Activated CD4-positive, alpha-beta T cell treated with anti-CD3 and anti-CD28 coated beads for 36 hours (primary cell): ENCODE data around the gene CERK. TPM values are rescaled to one million over a fixed set of nuclear protein-coding genes. Genes with fewer than 3 reads are reported as not detected.
A peak's percentile ranks its signal among the peaks of the same experiment; 100 is the strongest.

Experiments used
- ATAC-seq: fragments of 200-7000 bp; cut with Tn5 transposase; one replicate; pipeline ENCODE4 v1.10.0; 2021; ENCODE audit warnings: mild to moderate bottlenecking, moderate library complexity
- CTCF ChIA-PET: fragments of 350-600 bp; sonication (Branson Sonifier 250); formaldehyde crosslinking; loops from one replicate; lab custom pipeline; 2021; ENCODE audit warnings: antibody characterized with exemption; lab: Charles Lee
- POLR2A ChIA-PET: fragments of 350-600 bp; sonication (Branson Sonifier 250); formaldehyde crosslinking; loops from one replicate; lab custom pipeline; 2021; ENCODE audit warnings: antibody characterized with exemption, inconsistent platforms; lab: Charles Lee
- DNase-seq: peaks from one replicate; pipeline ENCODE4 v3.0.0-alpha.2; 2020
- H3K27ac Mint-ChIP-seq: one replicate; pipeline ENCODE4 v1.8.0; 2021; ENCODE audit warnings: mixed read lengths
- H3K27me3 Mint-ChIP-seq: one replicate; pipeline ENCODE4 v1.8.0; 2021; ENCODE audit warnings: mixed read lengths
- H3K36me3 Mint-ChIP-seq: one replicate; pipeline ENCODE4 v1.8.0; 2021; ENCODE audit warnings: low read depth, mixed read lengths
- H3K4me1 Mint-ChIP-seq: one replicate; pipeline ENCODE4 v1.8.0; 2021; ENCODE audit warnings: mixed read lengths
- H3K4me3 Mint-ChIP-seq: one replicate; pipeline ENCODE4 v1.8.0; 2021; ENCODE audit warnings: mild to moderate bottlenecking, moderate library complexity, mixed read lengths
- H3K9me3 Mint-ChIP-seq: one replicate; pipeline ENCODE4 v1.8.0; 2021; ENCODE audit warnings: low read depth, mixed read lengths
- intact Hi-C, 2 experiments: fragments of 100-400 bp; cut with DNase I in 1 of 2; cut with micrococcal nuclease in 1 of 2; formaldehyde crosslinking; loops; one replicate each; pipeline versions ENCODE4 v1.14.2 to v1.15.1; 2022 to 2024; cut with DNase I, micrococcal nuclease
- total RNA-seq, 2 experiments: library from RNA; stranded (reverse); gene quantifications; one replicate each; pipeline ENCODE4 v1.2.3, GENCODE V29; 2021

Gene CERK
- total RNA-seq, 2 experiments from 2014 or later: 27.0 to 32.8 TPM

GRCh38 chr22:46659791-46660186 is 78.3 kb downstream of the CERK start:
- ChIA-PET POLR2A (no interaction called here), CTCF (interaction anchor here (1.1 to 1.4 kb wide), 2 partner anchors 12 to 96 kb away, joined by 4 to 7 read pairs; no protein-coding TSS in a partner anchor)
- H3K9me3 Mint-ChIP-seq: no peaks in the 10 kb centered on the region

GRCh38 chr22:46659059-46659790 is 78.8 kb downstream of the CERK start:
- POLR2A ChIA-PET: no interaction called here
- DNase-seq (no peak), ATAC-seq (no peak)
- Mint-ChIP-seq H3K4me3 (no peak overlapping the region), H3K9me3 (no peaks in the 10 kb centered on the region), H3K27me3 (no peaks in the 10 kb centered on the region), H3K36me3 (no peaks in the 10 kb centered on the region), H3K4me1 (peaks cover 26% of the 10 kb centered on the region), H3K27ac (no peak overlapping the region)
- CTCF ChIA-PET: interaction anchor here (1.1 kb wide), 1 partner anchor 12 kb away, joined by 4 read pairs; no protein-coding TSS in a partner anchor
- intact Hi-C loops: no loop called here

More at GRCh38 chr22:46659791-46660186, 78.3 kb downstream of the CERK start:
- Mint-ChIP-seq H3K4me3 (no peak overlapping the region), H3K27ac (no peak overlapping the region), H3K4me1 (peaks cover 23% of the 10 kb centered on the region), H3K27me3 (no peaks in the 10 kb centered on the region), H3K36me3 (no peaks in the 10 kb centered on the region)
- intact Hi-C loops: loop anchor here in 1 of 2 experiments (2.0 kb wide), 1 partner anchor 15 kb away; no protein-coding TSS in a partner anchor
- no peak for DNase-seq
- ATAC-seq: no peak

GRCh38 chr22:46657996-46658947 is 79.8 kb downstream of the CERK start:
- DNase-seq (no peak), ATAC-seq (no peak)
- no peak overlapping the region for H3K4me3 Mint-ChIP-seq
- ChIA-PET POLR2A (no interaction called here), CTCF (interaction anchor here (0.6 kb wide), 1 partner anchor 239 kb away, joined by 3 read pairs; no protein-coding TSS in a partner anchor)
- no peak overlapping the region for H3K27ac Mint-ChIP-seq
- H3K9me3 Mint-ChIP-seq: no peaks in the 10 kb centered on the region
- intact Hi-C loops: no loop called here
- H3K27me3 Mint-ChIP-seq: no peaks in the 10 kb centered on the region
- peaks cover 32% of the 10 kb centered on the region for H3K4me1 Mint-ChIP-seq
- H3K36me3 Mint-ChIP-seq: no peaks in the 10 kb centered on the region

- ATAC-seq (no peak), DNase-seq (no peak)
- peak overlapping the region; percentile 61 for H3K27ac Mint-ChIP-seq
- H3K4me1 Mint-ChIP-seq: peaks cover 39% of the 10 kb centered on the region
- intact Hi-C loops: no loop called here
- CTCF ChIA-PET: no interaction called here
- H3K36me3 Mint-ChIP-seq: no peaks in the 10 kb centered on the region
- H3K27me3 Mint-ChIP-seq: no peaks in the 10 kb centered on the region
- no peak overlapping the region for H3K4me3 Mint-ChIP-seq
- no peaks in the 10 kb centered on the region for H3K9me3 Mint-ChIP-seq
- POLR2A ChIA-PET: no interaction called here
These were observed 80.4 kb downstream of the CERK start for GRCh38 chr22:46657655-46657953.

- H3K27ac Mint-ChIP-seq: peak overlapping the region; percentile 61
- H3K4me3 Mint-ChIP-seq: no peak overlapping the region
- intact Hi-C loops: no loop called here
- DNase-seq: no peak
- ChIA-PET POLR2A (no interaction called here), CTCF (interaction anchor here (0.7 kb wide), 1 partner anchor 460 kb away, joined by 3 read pairs; no protein-coding TSS in a partner anchor)
- H3K36me3 Mint-ChIP-seq: no peaks in the 10 kb centered on the region
- no peaks in the 10 kb centered on the region for H3K9me3 Mint-ChIP-seq
- H3K4me1 Mint-ChIP-seq: peaks cover 44% of the 10 kb centered on the region
- ATAC-seq: no peak
- H3K27me3 Mint-ChIP-seq: no peaks in the 10 kb centered on the region
These were observed 81.0 kb downstream of the CERK start for GRCh38 chr22:46656856-46657654.

GRCh38 chr22:46655861-46656608 is 82.0 kb downstream of the CERK start:
- Mint-ChIP-seq H3K27ac (no peak overlapping the region), H3K4me1 (peaks cover 41% of the 10 kb centered on the region), H3K27me3 (no peaks in the 10 kb centered on the region), H3K4me3 (no peak overlapping the region), H3K36me3 (no peaks in the 10 kb centered on the region), H3K9me3 (no peaks in the 10 kb centered on the region)
- ATAC-seq: no peak
- CTCF ChIA-PET: interaction anchor here (0.7 kb wide), 1 partner anchor 459 kb away, joined by 3 read pairs; no protein-coding TSS in a partner anchor
- DNase-seq: no peak
- POLR2A ChIA-PET: interaction anchor here (0.6 kb wide), 1 partner anchor 156 kb away, joined by 3 read pairs; no protein-coding TSS in a partner anchor
- intact Hi-C loops: no loop called here

- Mint-ChIP-seq H3K9me3 (no peaks in the 10 kb centered on the region), H3K4me1 (peaks cover 32% of the 10 kb centered on the region), H3K4me3 (no peak overlapping the region), H3K27me3 (no peaks in the 10 kb centered on the region), H3K27ac (peak overlapping the region; percentile 63), H3K36me3 (no peaks in the 10 kb centered on the region)
- ChIA-PET POLR2A (no interaction called here), CTCF (interaction anchor here (0.7 kb wide), 1 partner anchor 212 kb away, joined by 3 read pairs; no protein-coding TSS in a partner anchor)
- intact Hi-C loops: no loop called here
- DNase-seq (no peak), ATAC-seq (no peak)
These were observed 83.0 kb downstream of the CERK start for GRCh38 chr22:46654927-46655595.

GRCh38 chr22:46654426-46654825 is 83.6 kb downstream of the CERK start:
- Mint-ChIP-seq H3K9me3 (no peaks in the 10 kb centered on the region), H3K27me3 (no peaks in the 10 kb centered on the region), H3K36me3 (no peaks in the 10 kb centered on the region), H3K27ac (peak overlapping the region; percentile 63), H3K4me1 (peaks cover 29% of the 10 kb centered on the region), H3K4me3 (no peak overlapping the region)
- no peak for DNase-seq
- ATAC-seq: no peak
- ChIA-PET POLR2A (no interaction called here), CTCF (no interaction called here)
- intact Hi-C loops: no loop called here

GRCh38 chr22:46653596-46653995 is 84.5 kb downstream of the CERK start:
- DNase-seq: peak; percentile 75
- POLR2A ChIA-PET: no interaction called here
- CTCF ChIA-PET: no interaction called here
- peak; percentile 87 for ATAC-seq
- intact Hi-C loops: no loop called here
- Mint-ChIP-seq H3K9me3 (no peaks in the 10 kb centered on the region), H3K27me3 (no peaks in the 10 kb centered on the region), H3K27ac (peak overlapping the region; percentile 84), H3K4me1 (peaks cover 29% of the 10 kb centered on the region), H3K4me3 (no peak overlapping the region), H3K36me3 (no peaks in the 10 kb centered on the region)

- ATAC-seq (no peak), DNase-seq (no peak)
- Mint-ChIP-seq H3K36me3 (no peaks in the 10 kb centered on the region), H3K27ac (peak overlapping the region; percentile 84), H3K27me3 (no peaks in the 10 kb centered on the region), H3K9me3 (no peaks in the 10 kb centered on the region), H3K4me1 (peaks cover 29% of the 10 kb centered on the region), H3K4me3 (no peak overlapping the region)
- ChIA-PET POLR2A (interaction anchor here (0.9 kb wide), 1 partner anchor 15 kb away, joined by 5 read pairs; no protein-coding TSS in a partner anchor), CTCF (interaction anchor here (0.7 to 0.9 kb wide), 2 partner anchors 86 to 89 kb away, joined by 3 to 4 read pairs; no protein-coding TSS in a partner anchor)
- intact Hi-C loops: no loop called here
These were observed 85.2 kb downstream of the CERK start for GRCh38 chr22:46652847-46653331.
